ENCODE measurements around the gene ARHGDIG. TPM values are rescaled to one million over a fixed set of nuclear protein-coding genes. Genes with fewer than 3 reads are reported as not detected.
"Not testable (repeated sequence)": the region's sequence is repeated elsewhere in the genome, so short reads cannot be mapped to it uniquely, and the experiment has no call there.

The ARHGDIG gene
- total and polyA plus RNA-seq, 8 donors, result 3.1 to 50.4 (median 9.6) TPM; not detected in 1

DNA sequence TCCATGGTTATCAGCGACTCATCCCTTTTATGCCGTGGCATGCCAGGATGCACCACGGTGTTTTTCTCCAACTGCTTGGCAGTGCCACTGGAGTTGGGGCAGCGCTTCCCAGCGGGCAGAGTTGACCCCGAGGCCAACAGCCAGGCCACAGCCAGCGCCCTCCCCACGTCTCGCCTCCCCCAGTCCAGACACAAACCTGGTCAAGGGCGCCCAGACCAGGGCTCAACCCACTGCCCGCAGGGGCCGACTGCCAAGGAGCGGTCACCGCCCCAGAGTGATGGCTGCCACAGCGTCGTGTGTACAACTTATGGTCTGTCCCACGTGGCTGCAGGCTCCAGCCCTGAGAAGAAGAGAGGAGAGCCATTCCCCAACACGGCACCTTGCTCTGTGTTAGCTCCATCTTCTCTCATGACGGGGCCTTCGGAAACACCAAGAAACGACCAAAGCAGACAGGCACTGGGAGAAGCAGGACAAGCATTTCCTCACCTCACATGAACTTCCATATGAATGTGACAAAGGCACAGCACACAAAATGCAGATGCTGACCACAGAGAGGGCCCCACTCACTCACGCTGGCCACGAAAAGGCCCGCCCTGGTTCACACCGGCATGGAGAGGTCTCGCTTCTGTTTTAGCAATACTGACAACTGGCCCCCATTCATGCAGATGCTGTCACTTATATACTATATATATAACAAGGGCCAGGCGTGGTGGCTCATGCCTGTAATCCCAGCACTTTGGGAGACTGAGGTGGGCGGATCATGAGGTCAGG is 45.2 kb downstream of the ARHGDIG start:
- Histone ChIP-seq H3K4me1 (peaks cover 39 to 62% (median 53%) of the 10 kb centered on the region in 4 donors), H3K27ac (peak overlapping the region in 4 of 5 donors; percentile 35 to 89 (median 86)), H3K36me3 (no peaks in the 10 kb centered on the region), H3K27me3 (no peaks in the 10 kb centered on the region), H3K4me3 (peak overlapping the region in 2 of 4 donors; percentile 24 to 31), H3K9me3 (no peaks in the 10 kb centered on the region)
- intact Hi-C loops (cut with DNase I; ENCODE audit: low total_unique reads), result no loop called here
- TF ChIP-seq POLR2A (IDR thresholded peaks at IDR 0.05), result no peak
- TF ChIP-seq, protein P1, sequence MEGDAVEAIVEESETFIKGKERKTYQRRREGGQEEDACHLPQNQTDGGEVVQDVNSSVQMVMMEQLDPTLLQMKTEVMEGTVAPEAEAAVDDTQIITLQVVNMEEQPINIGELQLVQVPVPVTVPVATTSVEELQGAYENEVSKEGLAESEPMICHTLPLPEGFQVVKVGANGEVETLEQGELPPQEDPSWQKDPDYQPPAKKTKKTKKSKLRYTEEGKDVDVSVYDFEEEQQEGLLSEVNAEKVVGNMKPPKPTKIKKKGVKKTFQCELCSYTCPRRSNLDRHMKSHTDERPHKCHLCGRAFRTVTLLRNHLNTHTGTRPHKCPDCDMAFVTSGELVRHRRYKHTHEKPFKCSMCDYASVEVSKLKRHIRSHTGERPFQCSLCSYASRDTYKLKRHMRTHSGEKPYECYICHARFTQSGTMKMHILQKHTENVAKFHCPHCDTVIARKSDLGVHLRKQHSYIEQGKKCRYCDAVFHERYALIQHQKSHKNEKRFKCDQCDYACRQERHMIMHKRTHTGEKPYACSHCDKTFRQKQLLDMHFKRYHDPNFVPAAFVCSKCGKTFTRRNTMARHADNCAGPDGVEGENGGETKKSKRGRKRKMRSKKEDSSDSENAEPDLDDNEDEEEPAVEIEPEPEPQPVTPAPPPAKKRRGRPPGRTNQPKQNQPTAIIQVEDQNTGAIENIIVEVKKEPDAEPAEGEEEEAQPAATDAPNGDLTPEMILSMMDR (IDR thresholded peaks at IDR 0.05), result no peak
- WGBS, 5 donors, result 86 to 97% (median 89%) methylated on average over 14 to 28 of the region's 28 CpGs
- no peak for DNase-seq

GRCh38 chr16:330741-331140 is 50.4 kb downstream of the ARHGDIG start:
- no peak overlapping the region for H3K27ac ChIP-seq
- 79 to 86% (median 83%) methylated on average over 2 of the region's 2 CpGs for WGBS, 5 donors
- intact Hi-C loops (cut with DNase I; ENCODE audit: low total_unique reads), result no loop called here

DNA sequence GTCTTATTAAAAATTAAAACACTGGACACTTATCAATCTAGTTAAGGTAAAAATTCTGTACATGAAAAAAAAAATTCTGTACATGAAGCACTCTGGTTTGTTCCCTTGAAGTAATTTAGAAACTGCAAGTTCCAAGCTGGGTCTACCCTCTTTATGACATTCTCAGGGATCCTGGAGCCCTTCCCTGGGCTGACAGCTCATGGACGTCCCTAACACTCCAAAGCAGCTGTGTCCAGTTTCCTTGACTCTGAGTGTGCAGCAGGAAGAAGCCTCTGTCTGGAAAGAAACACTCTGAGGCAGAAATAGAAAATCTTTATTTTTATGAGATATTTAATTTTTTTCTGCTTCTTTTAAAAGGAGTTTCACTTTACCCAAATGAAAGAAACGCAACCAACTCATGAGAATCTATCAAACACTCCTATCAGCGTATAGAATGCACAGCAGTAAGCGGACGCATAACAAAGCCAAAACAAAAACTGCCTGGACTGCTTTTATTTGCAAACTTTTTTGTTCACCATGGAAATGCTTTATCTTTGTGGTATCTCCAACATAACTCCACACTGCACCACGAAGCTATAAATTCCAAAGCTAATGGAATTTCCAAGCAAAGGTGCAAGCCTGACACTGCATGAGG is 50.9 kb downstream of the ARHGDIG start:
- peak in 1 of 2 donors; percentile 40 for DNase-seq
- H3K9me3 ChIP-seq; H3K4me3 ChIP-seq; H3K36me3 ChIP-seq; H3K27me3 ChIP-seq; H3K27ac ChIP-seq; intact Hi-C loops (cut with DNase I; ENCODE audit: low total_unique reads): not testable (repeated sequence)
- 27 to 55% (median 33%) methylated on average over 6 of the region's 6 CpGs for WGBS, 5 donors
- H3K4me1 ChIP-seq, result peaks cover 24 to 57% (median 39%) of the 10 kb centered on the region in 4 donors

More at GRCh38 chr16:330741-331140, 50.4 kb downstream of the ARHGDIG start:
- Histone ChIP-seq H3K4me1 (peaks cover 25 to 57% (median 43%) of the 10 kb centered on the region in 4 donors), H3K36me3 (no peaks in the 10 kb centered on the region), H3K9me3 (no peaks in the 10 kb centered on the region), H3K4me3 (no peak overlapping the region), H3K27me3 (no peaks in the 10 kb centered on the region)
- DNase-seq, result no peak
- no peak for TF ChIP-seq POLR2A (IDR thresholded peaks at IDR 0.05)
- no peak for TF ChIP-seq POLR2AphosphoS5 (IDR thresholded peaks at IDR 0.05)
- no peak for TF ChIP-seq EP300 (IDR thresholded peaks at IDR 0.05)
- TF ChIP-seq, protein P1 (IDR thresholded peaks at IDR 0.05), result no peak

Other genes starting within 250 kb of the ARHGDIG start
- gene POLR3K, start 227.0 kb upstream of the ARHGDIG start, total RNA-seq, result 1 to 10 TPM in 3 of 5 donors, not detected in 2; 2.2 to 5.5 (median 3.6) TPM
- 10 to 100 TPM; 10.7 to 13.3 (median 10.9) TPM for gene POLR3K, start 227.0 kb upstream of the ARHGDIG start, polyA plus RNA-seq
- gene SNRNP25, start 226.8 kb upstream of the ARHGDIG start, total RNA-seq, result 10 to 100 TPM in 3 of 5 donors, 1 to 10 TPM in 2; 2.3 to 22.9 (median 11.9) TPM
- gene SNRNP25, start 226.8 kb upstream of the ARHGDIG start, polyA plus RNA-seq, result 10 to 100 TPM; 30.2 to 40.2 (median 34.4) TPM
- gene RHBDF1, start 208.0 kb upstream of the ARHGDIG start, total RNA-seq, result 100 to 1,000 TPM in 1 of 5 donors, 10 to 100 TPM in 4; 13.4 to 185 (median 30.4) TPM
- 10 to 100 TPM; 10.2 to 38.3 (median 15.3) TPM for gene RHBDF1, start 208.0 kb upstream of the ARHGDIG start, polyA plus RNA-seq
- 100 to 1,000 TPM in 1 of 5 donors, 10 to 100 TPM in 4; 33.3 to 102 (median 76.2) TPM for gene MPG, start 202.4 kb upstream of the ARHGDIG start, total RNA-seq
- 100 to 1,000 TPM in 2 of 3 donors, 10 to 100 TPM in 1; 90.6 to 112 (median 112) TPM for gene MPG, start 202.4 kb upstream of the ARHGDIG start, polyA plus RNA-seq
- 10 to 100 TPM in 3 of 5 donors, 1 to 10 TPM in 1, under 1 TPM in 1; 0.58 to 73.9 (median 22.3) TPM for gene NPRL3, start 141.9 kb upstream of the ARHGDIG start, total RNA-seq
- 10 to 100 TPM; 12.4 to 14.1 (median 13.3) TPM for gene NPRL3, start 141.9 kb upstream of the ARHGDIG start, polyA plus RNA-seq
- gene HBZ, start 127.9 kb upstream of the ARHGDIG start, total RNA-seq, result not detected
- not detected for gene HBZ, start 127.9 kb upstream of the ARHGDIG start, polyA plus RNA-seq
- 10 to 100 TPM in 1 of 5 donors, not detected in 4; 10.3 TPM for gene HBM, start 114.6 kb upstream of the ARHGDIG start, total RNA-seq
- gene HBM, start 114.6 kb upstream of the ARHGDIG start, polyA plus RNA-seq, result not detected
- 100 to 1,000 TPM in 1 of 5 donors, 10 to 100 TPM in 2, 1 to 10 TPM in 1, not detected in 1; 8.4 to 570 (median 32.0) TPM for gene HBA2, start 107.7 kb upstream of the ARHGDIG start, total RNA-seq
- gene HBA2, start 107.7 kb upstream of the ARHGDIG start, polyA plus RNA-seq, result 10 to 100 TPM in 2 of 3 donors, 1 to 10 TPM in 1; 3.5 to 21.3 (median 17.0) TPM
- gene HBA1, start 103.9 kb upstream of the ARHGDIG start, total RNA-seq, result 100 to 1,000 TPM in 1 of 5 donors, 10 to 100 TPM in 1, not detected in 3; 34.8 to 263 TPM
- gene HBA1, start 103.9 kb upstream of the ARHGDIG start, polyA plus RNA-seq, result 1 to 10 TPM in 1 of 3 donors, under 1 TPM in 1, not detected in 1; 0.88 to 5.7 TPM
- not detected for gene HBQ1, start 100.1 kb upstream of the ARHGDIG start, total RNA-seq
- not detected for gene HBQ1, start 100.1 kb upstream of the ARHGDIG start, polyA plus RNA-seq
- 100 to 1,000 TPM; 100 to 221 (median 121) TPM for gene LUC7L, start 51.1 kb upstream of the ARHGDIG start, total RNA-seq
- 100 to 1,000 TPM in 1 of 3 donors, 10 to 100 TPM in 2; 77.5 to 108 (median 82.2) TPM for gene LUC7L, start 51.1 kb upstream of the ARHGDIG start, polyA plus RNA-seq
- gene FAM234A, start 45.8 kb upstream of the ARHGDIG start, total RNA-seq, result 10 to 100 TPM; 14.6 to 87.2 (median 60.3) TPM
- 10 to 100 TPM; 13.1 to 34.9 (median 29.5) TPM for gene FAM234A, start 45.8 kb upstream of the ARHGDIG start, polyA plus RNA-seq
- 10 to 100 TPM in 2 of 5 donors, 1 to 10 TPM in 3; 2.6 to 24.6 (median 7.0) TPM for gene RGS11, start 4.6 kb upstream of the ARHGDIG start, total RNA-seq
- 10 to 100 TPM in 2 of 3 donors, 1 to 10 TPM in 1; 7.3 to 26.3 (median 11.9) TPM for gene RGS11, start 4.6 kb upstream of the ARHGDIG start, polyA plus RNA-seq
- 100 to 1,000 TPM in 1 of 5 donors, 10 to 100 TPM in 3, not detected in 1; 32.3 to 118 (median 65.1) TPM for gene PDIA2, start 2.6 kb downstream of the ARHGDIG start, total RNA-seq
- 100 to 1,000 TPM; 142 to 932 (median 584) TPM for gene PDIA2, start 2.6 kb downstream of the ARHGDIG start, polyA plus RNA-seq
- 10 to 100 TPM; 11.7 to 69.2 (median 17.0) TPM for gene AXIN1, start 72.1 kb downstream of the ARHGDIG start, total RNA-seq
- gene AXIN1, start 72.1 kb downstream of the ARHGDIG start, polyA plus RNA-seq, result 10 to 100 TPM; 13.3 to 19.1 (median 17.9) TPM
- 100 to 1,000 TPM in 1 of 5 donors, 10 to 100 TPM in 3, 1 to 10 TPM in 1; 9.9 to 106 (median 30.7) TPM for gene MRPL28, start 89.9 kb downstream of the ARHGDIG start, total RNA-seq
- 100 to 1,000 TPM in 1 of 3 donors, 10 to 100 TPM in 2; 78.8 to 100 (median 83.4) TPM for gene MRPL28, start 89.9 kb downstream of the ARHGDIG start, polyA plus RNA-seq
- 100 to 1,000 TPM in 4 of 5 donors, 10 to 100 TPM in 1; 20.7 to 364 (median 162) TPM for gene PGAP6, start 101.4 kb downstream of the ARHGDIG start, total RNA-seq
- 10 to 100 TPM; 27.7 to 54.4 (median 33.9) TPM for gene PGAP6, start 101.4 kb downstream of the ARHGDIG start, polyA plus RNA-seq
- gene NME4, start 116.6 kb downstream of the ARHGDIG start, total RNA-seq, result 100 to 1,000 TPM in 1 of 5 donors, 10 to 100 TPM in 4; 23.3 to 187 (median 49.0) TPM
- 10 to 100 TPM; 84.0 to 97.7 (median 95.6) TPM for gene NME4, start 116.6 kb downstream of the ARHGDIG start, polyA plus RNA-seq
- 100 to 1,000 TPM in 1 of 5 donors, 10 to 100 TPM in 2, 1 to 10 TPM in 2; 5.8 to 149 (median 12.5) TPM for gene DECR2, start 121.3 kb downstream of the ARHGDIG start, total RNA-seq
- gene DECR2, start 121.3 kb downstream of the ARHGDIG start, polyA plus RNA-seq, result 10 to 100 TPM; 20.8 to 24.5 (median 22.6) TPM
- 100 to 1,000 TPM in 1 of 5 donors, 10 to 100 TPM in 3, 1 to 10 TPM in 1; 6.7 to 102 (median 57.8) TPM for gene RAB11FIP3, start 145.1 kb downstream of the ARHGDIG start, total RNA-seq
- gene RAB11FIP3, start 145.1 kb downstream of the ARHGDIG start, polyA plus RNA-seq, result 10 to 100 TPM; 15.4 to 19.7 (median 16.2) TPM
- gene CAPN15, start 247.1 kb downstream of the ARHGDIG start, total RNA-seq, result 100 to 1,000 TPM in 1 of 5 donors, 10 to 100 TPM in 4; 25.2 to 235 (median 83.5) TPM
- gene CAPN15, start 247.1 kb downstream of the ARHGDIG start, polyA plus RNA-seq, result 10 to 100 TPM; 29.3 to 33.2 (median 29.6) TPM